ENCODE measurements around the gene WDR17.

Gene WDR17

DNA sequence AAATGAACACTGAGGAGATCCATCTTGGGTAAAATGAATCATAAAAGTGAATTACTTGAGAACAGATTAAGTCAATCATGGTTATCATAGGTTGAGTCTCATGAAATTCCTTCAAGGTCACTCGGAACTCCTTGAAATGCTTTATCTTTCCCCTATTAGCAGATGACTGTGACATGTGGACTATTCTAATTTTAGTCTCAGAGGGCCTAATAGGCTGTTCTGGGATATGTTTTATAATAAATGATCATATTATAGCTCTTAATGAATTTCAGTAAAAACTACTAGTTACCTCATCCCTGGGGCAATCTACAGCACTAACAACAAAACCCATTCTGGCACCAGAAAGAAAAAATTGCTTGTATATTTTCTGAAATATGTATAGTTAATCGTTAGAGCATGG is 85.1 kb downstream of the WDR17 start:
- H3K4me3 ChIP-seq (ENCODE audit: severe bottlenecking): no peak overlapping the region
- TF ChIP-seq, protein P1, sequence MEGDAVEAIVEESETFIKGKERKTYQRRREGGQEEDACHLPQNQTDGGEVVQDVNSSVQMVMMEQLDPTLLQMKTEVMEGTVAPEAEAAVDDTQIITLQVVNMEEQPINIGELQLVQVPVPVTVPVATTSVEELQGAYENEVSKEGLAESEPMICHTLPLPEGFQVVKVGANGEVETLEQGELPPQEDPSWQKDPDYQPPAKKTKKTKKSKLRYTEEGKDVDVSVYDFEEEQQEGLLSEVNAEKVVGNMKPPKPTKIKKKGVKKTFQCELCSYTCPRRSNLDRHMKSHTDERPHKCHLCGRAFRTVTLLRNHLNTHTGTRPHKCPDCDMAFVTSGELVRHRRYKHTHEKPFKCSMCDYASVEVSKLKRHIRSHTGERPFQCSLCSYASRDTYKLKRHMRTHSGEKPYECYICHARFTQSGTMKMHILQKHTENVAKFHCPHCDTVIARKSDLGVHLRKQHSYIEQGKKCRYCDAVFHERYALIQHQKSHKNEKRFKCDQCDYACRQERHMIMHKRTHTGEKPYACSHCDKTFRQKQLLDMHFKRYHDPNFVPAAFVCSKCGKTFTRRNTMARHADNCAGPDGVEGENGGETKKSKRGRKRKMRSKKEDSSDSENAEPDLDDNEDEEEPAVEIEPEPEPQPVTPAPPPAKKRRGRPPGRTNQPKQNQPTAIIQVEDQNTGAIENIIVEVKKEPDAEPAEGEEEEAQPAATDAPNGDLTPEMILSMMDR (IDR thresholded peaks at IDR 0.05; ENCODE audit: poor library complexity, severe bottlenecking): no peak
- H3K4me1 ChIP-seq (ENCODE audit: insufficient read depth, poor library complexity, severe bottlenecking): no peaks in the 10 kb centered on the region
- H3K36me3 ChIP-seq (ENCODE audit: low read depth): no peaks in the 10 kb centered on the region
- ATAC-seq (ENCODE audit: low read depth): no peak
- no peaks in the 10 kb centered on the region for H3K9me3 ChIP-seq (ENCODE audit: severe bottlenecking)
- DNase-seq (ENCODE audit: low spot score): no peak
- H3K27me3 ChIP-seq (ENCODE audit: insufficient read depth, poor library complexity, severe bottlenecking): no peaks in the 10 kb centered on the region
- H3K27ac ChIP-seq (ENCODE audit: poor library complexity, severe bottlenecking): no peak overlapping the region

DNA sequence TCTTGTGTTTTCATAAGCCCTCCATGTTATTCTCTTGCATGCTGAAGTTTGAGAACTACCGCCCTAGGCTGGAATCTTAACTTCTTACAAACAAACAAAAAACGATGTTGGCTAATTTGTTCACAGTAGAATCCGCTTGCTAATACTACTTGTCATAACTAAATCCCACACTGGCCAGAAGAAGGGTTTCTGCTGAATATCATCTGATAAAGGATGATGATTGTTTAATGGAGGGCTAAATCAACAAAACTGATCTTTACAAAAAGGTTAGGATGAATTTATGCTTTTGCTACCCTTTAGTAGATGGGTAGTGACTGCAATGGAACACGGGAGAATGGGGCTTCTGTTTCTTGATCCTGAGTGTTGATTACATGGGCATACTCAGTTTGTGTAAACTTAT is 87.5 kb downstream of the WDR17 start:
- DNase-seq (ENCODE audit: low spot score): no peak
- no peak for ATAC-seq (ENCODE audit: low read depth)
- Histone ChIP-seq H3K4me3 (ENCODE audit: severe bottlenecking) (no peak overlapping the region), H3K27ac (ENCODE audit: poor library complexity, severe bottlenecking) (no peak overlapping the region), H3K9me3 (ENCODE audit: severe bottlenecking) (no peaks in the 10 kb centered on the region), H3K36me3 (ENCODE audit: low read depth) (no peaks in the 10 kb centered on the region), H3K4me1 (ENCODE audit: insufficient read depth, poor library complexity, severe bottlenecking) (no peaks in the 10 kb centered on the region), H3K27me3 (ENCODE audit: insufficient read depth, poor library complexity, severe bottlenecking) (no peaks in the 10 kb centered on the region)
- TF ChIP-seq, protein P1 (IDR thresholded peaks at IDR 0.05; ENCODE audit: poor library complexity, severe bottlenecking): no peak

DNA sequence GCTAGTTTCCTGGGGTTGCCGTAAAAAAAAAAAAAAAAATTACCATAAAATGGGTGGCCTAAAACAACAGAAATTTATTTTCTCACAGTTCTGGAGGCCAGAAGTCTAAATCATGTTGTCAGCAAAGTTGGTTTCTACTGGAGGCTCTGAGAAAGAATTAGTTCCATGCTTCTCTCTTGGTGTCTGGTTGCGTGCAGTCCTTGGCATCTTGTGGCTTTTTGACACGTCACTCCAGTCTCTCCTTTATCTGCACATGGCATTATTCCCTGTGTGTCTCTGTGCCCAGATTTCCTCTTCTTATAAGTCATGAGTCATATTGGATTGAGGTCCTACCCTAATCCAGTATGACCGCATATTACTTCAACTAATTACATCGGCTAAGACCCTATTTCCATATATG is 91.0 kb downstream of the WDR17 start:
- ATAC-seq (ENCODE audit: low read depth) (no peak), DNase-seq (ENCODE audit: low spot score) (no peak)
- Histone ChIP-seq H3K27ac (ENCODE audit: poor library complexity, severe bottlenecking) (no peak overlapping the region), H3K27me3 (ENCODE audit: insufficient read depth, poor library complexity, severe bottlenecking) (no peaks in the 10 kb centered on the region), H3K4me3 (ENCODE audit: severe bottlenecking) (no peak overlapping the region), H3K36me3 (ENCODE audit: low read depth) (no peaks in the 10 kb centered on the region), H3K9me3 (ENCODE audit: severe bottlenecking) (no peaks in the 10 kb centered on the region), H3K4me1 (ENCODE audit: insufficient read depth, poor library complexity, severe bottlenecking) (no peaks in the 10 kb centered on the region)
- TF ChIP-seq, protein P1 (IDR thresholded peaks at IDR 0.05; ENCODE audit: poor library complexity, severe bottlenecking): no peak

DNA sequence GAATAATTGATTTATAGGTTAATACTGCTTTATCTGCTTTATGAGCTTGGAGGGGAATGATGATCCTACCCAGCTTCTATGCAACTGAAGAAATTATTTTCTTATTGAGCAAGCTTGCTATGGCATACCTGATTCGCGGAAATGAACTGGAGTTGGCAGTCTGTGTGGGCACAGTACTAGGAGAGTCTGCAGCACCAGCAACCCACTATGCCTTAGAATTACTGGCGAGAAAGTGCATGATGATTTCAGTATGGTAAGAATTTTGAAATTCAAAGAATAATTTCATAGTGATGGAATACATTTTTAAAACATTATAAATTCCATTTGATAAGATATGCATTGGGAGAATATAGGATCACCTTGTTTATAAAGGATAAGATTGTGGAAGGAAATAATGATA is 97.4 kb downstream of the WDR17 start:
- TF ChIP-seq, protein P1 (IDR thresholded peaks at IDR 0.05; ENCODE audit: poor library complexity, severe bottlenecking): no peak
- H3K27me3 ChIP-seq (ENCODE audit: insufficient read depth, poor library complexity, severe bottlenecking): no peaks in the 10 kb centered on the region
- H3K27ac ChIP-seq (ENCODE audit: poor library complexity, severe bottlenecking): no peak overlapping the region
- DNase-seq (ENCODE audit: low spot score) (no peak), ATAC-seq (ENCODE audit: low read depth) (no peak)
- H3K36me3 ChIP-seq (ENCODE audit: low read depth): no peaks in the 10 kb centered on the region
- no peaks in the 10 kb centered on the region for H3K4me1 ChIP-seq (ENCODE audit: insufficient read depth, poor library complexity, severe bottlenecking)
- H3K9me3 ChIP-seq (ENCODE audit: severe bottlenecking): no peaks in the 10 kb centered on the region
- no peak overlapping the region for H3K4me3 ChIP-seq (ENCODE audit: severe bottlenecking)

DNA sequence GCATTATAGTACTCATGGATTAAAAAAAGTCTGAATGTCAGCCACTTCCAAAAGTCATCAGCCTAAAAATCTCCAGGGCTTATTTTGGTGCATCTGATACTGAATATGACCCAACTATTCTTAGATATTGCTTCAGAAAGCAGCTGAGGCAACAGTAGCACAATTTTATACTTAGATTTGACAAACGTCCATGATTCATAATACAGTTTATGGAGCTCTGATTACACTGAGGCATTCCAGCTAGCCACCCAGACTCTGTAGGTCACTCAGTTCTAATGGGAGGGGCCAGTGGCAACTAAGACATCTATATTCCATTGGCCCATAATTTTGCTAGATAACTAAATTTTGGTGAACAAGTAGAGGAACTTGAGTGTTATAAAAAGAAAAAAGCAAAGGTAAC is 119.4 kb downstream of the WDR17 start:
- peak; percentile 94 for ATAC-seq (ENCODE audit: low read depth)
- H3K4me3 ChIP-seq (ENCODE audit: severe bottlenecking): no peak overlapping the region
- H3K27ac ChIP-seq (ENCODE audit: poor library complexity, severe bottlenecking): no peak overlapping the region
- H3K9me3 ChIP-seq (ENCODE audit: severe bottlenecking): no peaks in the 10 kb centered on the region
- TF ChIP-seq, protein P1 (IDR thresholded peaks at IDR 0.05; ENCODE audit: poor library complexity, severe bottlenecking): no peak
- no peak for DNase-seq (ENCODE audit: low spot score)
- H3K36me3 ChIP-seq (ENCODE audit: low read depth): no peaks in the 10 kb centered on the region
- peaks cover 27% of the 10 kb centered on the region for H3K4me1 ChIP-seq (ENCODE audit: insufficient read depth, poor library complexity, severe bottlenecking)
- H3K27me3 ChIP-seq (ENCODE audit: insufficient read depth, poor library complexity, severe bottlenecking): no peaks in the 10 kb centered on the region
